Endometrium (tissue), 2 donors: Measurements from ENCODE around the gene LTC4S.

Experiments
- FAIRE-seq: peaks from 2 replicates; lab custom pipeline; 2012; peaks lifted over from hg19 to GRCh38; lab: Jason Lieb, UNC
- donor health status: control.
- donor health status: control.

Gene LTC4S

DNA sequence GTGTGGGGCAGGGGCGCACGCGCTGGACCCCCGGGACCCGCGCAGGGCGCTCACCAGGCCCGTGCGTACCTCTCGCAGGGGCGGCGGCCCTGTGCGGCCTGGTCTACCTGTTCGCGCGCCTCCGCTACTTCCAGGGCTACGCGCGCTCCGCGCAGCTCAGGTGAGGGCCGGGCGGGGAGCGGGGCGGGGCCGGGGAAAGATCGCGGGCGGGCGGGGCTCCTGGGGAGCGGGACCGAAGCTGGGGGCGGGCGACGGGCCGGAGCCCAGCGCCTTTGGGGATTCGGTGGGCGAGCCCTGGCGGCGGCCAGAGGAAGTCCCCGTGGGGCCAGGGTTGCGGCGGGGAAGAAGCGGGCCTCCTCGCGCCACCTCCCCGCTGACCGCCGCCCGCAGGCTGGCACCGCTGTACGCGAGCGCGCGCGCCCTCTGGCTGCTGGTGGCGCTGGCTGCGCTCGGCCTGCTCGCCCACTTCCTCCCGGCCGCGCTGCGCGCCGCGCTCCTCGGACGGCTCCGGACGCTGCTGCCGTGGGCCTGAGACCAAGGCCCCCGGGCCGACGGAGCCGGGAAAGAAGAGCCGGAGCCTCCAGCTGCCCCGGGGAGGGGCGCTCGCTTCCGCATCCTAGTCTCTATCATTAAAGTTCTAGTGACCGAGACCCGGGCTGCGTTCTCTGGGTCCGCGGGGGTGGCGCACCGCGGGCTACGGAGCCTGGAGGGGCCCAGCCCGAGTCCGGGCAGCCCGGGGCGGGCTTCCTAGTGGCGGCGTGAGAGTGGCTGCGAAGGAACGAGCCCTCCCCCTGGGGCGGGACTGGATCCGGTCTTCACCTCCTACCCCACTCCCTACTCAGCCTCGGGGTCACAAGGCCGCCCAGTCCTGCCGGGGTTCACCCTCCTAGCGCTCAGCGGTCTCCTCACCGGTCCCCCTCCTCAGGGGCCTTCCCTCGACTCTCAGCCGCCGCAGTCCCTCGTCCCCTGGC is 2.4 kb downstream of the LTC4S start:
- FAIRE-seq, result no peak

DNA sequence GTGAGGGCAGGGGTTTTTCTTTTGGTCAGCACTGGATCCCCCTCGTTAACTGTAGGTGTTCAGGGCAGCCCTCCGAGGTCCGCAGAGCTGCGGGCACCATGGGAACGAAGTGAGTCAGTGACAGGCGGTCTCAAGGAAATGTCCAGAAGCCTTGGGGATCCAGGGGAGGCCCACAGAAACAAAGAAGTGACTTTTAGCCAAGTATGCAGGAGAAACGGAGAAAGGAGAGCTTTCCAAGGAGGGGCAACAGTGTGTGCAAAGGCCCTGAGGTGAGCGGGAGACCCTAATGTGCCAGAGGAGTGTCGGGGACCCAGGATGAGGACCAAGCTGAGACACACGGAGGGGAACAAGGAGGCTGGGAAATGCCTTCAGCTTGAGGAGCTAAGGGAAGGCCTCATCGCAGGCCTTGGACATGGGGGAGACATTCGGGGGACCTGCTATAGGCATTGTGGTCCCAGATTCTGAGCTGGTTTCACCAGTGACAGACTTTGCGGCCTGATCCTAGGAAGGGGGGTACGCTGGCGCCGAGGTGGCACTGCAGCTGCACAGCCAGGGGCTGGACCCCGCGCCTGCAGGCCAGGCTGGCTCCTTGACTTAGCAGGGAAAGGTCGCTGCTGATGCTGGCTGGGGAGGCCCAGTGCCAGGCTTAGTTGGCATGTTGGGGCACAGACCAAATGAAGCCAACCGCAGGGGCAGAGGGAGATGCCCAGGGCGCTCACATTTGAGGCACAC is 3.3 kb downstream of the LTC4S start:
- FAIRE-seq, result no peak

DNA sequence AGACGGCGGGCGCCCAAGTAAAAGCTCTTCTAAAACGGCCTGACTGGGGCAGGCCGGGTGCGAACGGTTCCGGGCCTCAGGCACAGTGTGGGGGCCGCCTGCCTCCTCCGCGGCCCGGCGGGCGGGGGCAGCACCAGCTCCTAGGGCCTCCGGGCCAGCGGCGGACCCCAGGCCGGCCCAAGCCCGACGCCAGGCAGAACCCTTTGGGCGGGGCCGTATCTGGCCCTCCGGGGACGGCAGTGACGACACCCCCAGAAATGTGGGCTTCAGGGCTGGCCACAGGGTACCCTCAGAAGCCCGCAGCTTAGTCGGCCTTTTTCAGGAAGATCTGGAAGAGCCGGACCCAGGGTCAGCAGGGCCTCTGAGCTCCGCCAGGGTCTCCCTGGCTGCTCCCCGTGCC is 4.0 kb downstream of the LTC4S start:
- no peak for FAIRE-seq

DNA sequence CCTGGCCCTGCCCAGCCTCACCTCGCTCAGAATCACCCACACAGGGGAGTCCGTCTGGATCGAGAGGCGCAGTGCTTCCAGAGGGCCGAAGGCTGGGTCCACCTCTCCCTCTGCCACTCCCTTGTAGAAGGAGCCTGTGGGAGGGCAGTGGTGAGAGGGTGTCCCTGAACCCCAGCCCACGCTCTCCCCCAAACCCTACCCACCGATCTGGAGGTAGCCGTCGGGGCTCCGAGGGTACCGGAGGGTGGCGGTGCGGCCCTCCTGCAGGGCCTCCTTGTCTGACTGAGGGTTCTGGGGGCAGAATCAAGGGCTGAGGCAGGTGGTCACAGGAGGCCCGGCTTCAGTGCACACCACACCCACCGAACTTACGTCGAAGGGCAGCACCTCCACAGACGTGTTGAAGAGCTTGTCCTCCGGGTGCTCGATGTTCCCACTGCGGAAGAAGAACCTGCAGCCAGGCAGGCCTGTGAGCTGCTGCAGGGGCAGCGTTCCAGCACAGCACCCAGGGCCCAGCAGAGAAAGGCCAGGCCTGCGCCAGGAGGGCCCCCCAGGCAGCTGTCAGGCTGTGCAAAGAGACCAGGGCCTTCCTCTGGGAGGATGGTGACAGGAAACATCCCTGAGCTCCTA is 4.5 kb downstream of the LTC4S start:
- no peak for FAIRE-seq

DNA sequence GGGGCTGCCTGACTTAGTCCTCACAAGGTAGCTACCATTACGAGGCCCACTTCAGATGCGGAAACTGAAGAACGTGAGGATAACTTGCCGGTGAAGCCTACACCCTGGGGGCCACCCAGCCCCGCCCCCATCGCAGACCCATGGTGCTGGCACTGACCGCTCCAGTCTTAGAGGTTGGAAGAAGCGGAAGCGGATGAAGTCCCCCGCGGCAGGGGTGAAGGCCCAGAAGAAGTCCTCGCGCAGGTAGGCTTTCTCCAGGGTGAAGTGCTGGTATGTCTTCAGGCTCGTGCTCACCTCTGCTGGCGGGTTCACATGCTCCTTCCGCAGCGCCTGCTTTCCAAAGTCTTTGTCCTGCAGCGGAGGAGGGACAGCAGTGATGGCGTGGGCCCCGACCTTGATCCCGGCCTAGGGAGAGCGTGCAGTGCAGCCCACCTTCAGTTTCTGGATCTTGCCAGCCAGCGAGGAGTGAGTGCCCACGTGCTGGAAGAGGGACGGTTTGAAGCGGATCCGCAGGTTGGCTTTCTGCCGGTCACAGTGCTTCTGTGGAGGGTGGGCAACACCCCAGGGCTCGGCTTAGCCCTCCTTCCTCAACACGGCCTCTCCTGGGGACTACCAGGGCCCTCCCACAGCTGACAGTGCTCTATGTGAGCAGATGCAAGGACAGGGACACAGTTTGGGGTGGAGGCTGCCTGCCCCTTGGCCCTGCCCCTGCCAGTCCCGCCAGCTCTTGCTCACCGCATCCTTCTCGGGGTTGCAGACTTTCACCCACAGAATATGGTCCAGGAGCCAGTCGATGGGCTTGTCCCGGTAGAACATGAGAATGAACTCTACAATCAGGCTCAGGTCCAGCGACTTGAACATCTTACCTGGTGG is 5.2 kb downstream of the LTC4S start:
- no peak for FAIRE-seq

DNA sequence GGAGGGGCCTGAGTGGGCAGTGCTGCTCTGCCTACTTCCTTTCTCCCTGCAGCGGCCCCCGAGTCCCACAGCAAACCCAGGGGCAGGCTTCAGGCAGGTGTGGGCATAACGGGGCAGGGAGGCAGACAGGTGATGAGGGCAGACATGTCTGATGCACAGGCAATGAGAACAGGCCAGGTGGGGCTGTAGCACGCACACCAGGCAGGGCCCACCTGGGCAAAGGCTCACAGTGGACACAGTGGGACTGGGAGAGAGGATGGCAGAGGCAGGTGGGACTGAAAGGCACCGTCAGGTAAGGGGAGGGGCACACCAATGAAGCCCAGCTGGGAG is 5.8 kb downstream of the LTC4S start:
- FAIRE-seq, result no peak

DNA sequence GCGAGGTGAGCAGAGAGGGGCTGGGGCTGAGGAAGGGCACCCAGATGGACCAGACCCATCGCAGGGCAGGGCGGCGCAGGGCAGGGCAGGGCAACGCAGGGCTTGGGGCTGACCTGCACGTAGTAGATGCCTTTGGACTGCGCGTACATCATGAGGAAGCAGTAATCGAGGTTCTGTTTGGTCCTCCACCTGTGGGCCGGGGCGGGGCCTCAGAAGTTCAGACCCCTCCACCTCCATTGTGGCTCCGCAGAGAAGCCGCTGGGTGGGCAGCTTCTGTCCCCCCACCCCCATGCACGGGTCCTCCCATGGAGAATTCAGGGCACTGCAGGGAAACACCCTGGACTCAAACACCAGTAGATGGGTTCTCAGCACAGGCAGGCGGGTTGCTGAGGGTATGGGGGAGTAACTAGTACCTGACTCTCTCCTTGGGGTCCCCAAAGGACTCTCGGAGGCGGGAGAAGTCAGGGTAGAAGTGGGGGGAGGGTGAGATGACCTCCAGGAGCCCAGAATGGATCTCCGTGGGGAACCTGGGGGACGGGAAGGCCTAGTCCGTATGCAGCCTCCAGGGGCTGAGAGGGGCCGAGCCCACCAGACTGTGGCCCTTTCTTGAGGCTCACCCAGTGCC is 6.4 kb downstream of the LTC4S start:
- no peak for FAIRE-seq

DNA sequence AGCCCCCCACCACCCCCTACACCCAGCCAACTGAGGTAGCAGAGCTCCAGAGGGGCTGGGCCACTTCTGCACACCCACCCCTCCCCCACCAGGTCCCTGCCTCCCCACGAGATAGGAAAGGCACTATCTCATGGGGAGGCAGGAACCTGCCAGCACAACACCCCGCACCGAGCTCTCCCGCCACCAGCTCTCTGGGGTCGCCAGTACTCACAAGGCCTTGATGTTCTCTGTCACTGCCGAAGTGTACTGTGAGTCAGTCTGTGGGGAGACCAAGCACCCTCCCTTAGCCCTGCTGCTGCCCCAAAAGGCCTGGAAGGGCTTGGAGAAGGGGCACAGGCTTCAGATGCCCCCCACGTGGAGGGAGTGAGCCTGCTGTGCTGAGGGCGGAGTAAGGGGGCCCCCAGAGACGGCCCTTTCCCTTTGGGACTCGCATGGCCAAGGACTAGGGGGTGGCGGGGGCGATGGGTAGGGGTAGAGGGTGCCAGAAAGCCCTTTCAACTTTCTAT is 7.0 kb downstream of the LTC4S start:
- FAIRE-seq, result no peak

DNA sequence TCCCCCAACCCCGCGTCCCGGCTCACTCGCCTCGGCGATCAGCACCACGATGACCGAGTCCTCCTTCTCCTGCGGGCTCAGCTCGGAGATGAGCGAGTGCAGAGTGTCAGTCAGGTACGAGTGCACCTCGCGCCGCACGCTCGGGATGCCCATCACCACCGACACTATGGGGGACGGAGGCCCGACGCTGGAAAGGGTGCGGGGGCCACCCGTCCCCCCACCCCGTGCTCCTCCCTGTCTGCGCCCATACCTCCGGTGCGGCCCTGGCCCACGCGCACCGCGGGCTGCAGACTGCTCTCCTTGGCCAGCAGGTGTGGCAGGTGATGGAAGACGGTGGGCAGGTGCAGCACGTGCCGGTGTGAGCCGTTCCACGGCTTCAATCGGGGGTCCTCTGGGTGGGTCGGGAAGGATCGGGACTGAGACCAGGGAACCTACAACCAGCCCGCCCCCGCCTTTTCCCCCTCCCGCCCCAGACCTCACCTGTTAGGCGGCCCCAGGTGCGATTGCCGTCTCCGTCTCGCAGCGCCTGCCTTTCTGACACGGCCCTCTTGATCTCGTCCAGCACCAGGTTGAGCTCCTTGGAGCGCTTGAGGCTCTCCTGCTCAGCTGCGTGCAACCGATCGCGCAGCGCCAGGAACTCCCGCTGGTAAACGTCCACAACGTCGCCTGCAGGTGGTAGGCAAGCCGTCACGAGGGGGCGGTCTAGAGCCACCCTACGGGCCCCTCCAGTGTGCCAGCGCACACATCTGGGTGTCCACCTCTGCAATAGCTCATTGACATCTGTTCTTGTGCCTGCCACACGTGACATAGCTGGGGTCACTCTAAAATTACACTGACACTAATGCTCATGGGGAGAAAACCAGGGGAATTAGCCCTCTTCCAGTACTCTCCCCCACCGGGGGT is 7.8 kb downstream of the LTC4S start:
- FAIRE-seq, result no peak

DNA sequence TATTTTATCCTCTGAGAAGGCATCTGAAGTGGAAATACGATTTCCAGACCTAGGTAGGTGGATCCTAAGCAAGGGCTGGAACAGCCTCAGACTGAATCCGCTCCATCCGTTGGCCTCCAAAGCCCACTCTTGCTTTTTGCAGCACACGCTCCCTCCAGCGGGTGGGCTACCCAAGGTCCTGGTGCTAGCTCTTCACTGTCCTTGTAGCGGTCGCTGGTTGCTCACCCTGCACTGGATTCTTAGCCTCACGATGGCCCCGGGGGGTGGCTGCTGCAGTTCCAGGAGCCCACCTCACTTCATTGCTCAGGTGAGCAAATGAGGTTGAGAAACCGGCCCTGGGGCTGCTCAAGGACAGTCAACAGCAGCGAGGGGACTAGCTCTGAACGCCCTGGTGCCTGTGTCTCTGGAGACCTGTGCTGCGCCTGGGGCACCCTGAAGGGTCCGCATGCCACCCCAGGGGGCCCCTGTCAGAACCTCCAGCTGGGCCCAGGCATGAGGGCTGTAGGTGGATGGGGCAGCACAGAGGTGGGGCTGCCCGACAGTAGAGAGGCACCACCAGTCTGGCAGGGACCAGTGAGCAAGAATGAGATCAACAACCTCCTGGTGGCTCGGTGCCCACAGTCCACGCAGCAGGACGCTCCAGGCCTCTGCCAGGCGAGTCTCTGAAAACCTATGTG is 8.6 kb downstream of the LTC4S start:
- no peak for FAIRE-seq

DNA sequence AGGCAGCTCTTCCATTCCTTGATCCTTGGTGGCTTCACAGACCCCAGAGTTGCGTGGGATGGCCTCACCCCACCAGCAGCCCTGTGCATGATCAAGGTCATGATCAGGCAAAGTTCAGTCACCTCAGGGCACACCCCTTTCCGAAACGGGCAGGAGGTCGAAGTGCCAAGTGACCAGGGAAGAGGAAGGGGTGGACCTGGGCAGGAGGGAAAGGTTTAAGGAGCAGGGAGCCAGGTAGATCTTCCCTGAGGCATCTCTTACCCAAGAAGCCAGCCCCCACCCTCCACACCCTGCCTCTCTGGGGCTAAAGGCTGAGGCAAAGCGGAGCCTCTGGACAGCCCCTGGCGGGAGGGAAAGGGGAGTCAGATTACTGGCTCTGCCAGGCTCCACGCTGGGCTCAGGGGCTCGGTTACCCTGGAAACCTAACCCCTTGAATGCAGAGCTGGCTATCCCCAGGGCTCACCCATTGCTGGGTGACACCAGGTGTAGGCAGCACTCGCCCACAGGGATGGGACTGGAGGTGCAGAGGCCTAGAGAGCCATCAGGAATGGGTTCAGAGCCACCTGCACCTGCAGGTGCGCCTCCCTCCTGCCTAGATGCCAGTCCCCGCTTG is 9.3 kb downstream of the LTC4S start:
- FAIRE-seq, result no peak

DNA sequence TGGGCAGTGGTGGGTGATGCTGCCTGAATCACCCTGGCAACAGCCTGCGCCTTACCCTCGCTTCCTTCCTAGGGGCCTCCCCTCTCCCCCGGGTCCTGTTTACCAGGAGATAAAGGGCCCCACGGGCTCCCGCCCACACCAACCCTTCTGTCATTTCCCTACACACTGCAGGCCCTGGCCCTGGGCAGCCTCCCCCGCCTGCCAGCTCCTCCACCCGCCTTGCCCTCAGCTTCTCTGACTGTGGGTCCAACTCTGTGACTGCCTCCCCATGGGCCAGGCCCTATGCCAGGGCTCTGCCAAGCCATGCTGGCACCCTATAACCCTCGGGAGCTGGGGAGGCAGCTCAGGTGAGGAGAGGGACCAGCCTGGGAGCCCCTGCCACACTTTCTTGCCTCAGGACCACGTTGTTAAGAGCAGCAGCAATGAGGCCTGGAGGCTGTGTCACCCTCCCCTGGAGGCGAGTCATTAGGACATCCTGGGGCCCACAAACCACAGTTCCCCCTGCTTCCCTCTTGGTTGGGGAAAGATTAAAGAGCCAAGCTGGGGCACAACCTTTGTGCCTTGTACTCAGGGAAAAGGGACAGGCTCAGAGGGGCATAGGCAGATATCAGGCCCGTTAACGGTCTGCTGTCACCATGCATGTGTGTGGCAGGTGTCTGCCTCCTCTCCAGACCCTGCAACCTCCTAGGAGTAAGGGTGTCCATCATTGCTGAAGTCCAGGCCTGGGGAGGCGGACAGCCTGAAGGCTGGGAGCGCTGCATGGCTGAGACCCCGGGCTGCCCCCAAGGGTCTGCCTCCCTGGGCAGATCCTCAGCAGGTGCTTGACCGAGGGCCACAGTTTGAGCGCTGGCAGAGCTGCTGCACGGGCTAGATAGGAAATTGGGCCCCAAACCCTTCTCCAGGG is 10.1 kb downstream of the LTC4S start:
- FAIRE-seq, result no peak

DNA sequence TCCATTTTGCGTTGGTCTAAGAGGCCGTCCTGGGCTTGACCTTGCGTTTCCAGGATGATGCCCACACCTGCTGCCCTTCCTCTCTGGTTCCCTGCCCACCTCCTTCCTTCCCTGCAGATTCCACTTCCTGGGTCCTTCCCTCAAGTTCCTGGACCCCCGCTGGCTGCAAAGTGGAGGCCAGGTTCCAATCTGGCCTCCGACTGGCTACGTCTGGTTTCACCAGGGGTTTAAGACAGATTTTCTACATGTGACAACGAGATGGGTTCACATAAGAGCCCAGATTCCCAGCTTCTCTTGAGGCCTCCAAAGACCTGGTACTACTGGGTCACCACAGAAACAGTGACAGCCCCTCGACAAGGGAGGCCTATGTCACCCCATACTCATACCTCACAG is 10.8 kb downstream of the LTC4S start:
- no peak for FAIRE-seq

DNA sequence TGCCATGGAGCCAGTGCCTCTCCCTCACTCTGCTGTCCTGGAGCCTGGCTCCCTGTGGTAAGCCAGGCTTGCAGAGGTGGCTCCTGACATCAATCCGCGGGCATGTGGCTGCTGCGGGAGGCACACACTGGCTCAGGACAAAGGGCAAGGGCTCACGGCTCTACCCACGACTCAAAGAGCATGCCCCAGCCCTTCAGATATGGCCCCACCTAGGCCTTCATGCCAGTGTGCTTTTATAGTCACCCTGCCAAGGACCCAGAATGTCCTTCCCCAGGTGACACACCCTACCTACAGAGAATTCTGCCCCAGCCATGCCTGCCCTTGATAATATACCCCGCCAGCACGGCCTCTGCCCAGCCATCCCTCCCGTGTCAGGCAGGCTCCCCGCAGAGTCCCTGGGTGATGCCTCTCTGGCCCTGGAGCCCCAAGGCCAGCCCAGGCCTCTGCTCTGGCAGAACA is 11.3 kb downstream of the LTC4S start:
- FAIRE-seq, result no peak

DNA sequence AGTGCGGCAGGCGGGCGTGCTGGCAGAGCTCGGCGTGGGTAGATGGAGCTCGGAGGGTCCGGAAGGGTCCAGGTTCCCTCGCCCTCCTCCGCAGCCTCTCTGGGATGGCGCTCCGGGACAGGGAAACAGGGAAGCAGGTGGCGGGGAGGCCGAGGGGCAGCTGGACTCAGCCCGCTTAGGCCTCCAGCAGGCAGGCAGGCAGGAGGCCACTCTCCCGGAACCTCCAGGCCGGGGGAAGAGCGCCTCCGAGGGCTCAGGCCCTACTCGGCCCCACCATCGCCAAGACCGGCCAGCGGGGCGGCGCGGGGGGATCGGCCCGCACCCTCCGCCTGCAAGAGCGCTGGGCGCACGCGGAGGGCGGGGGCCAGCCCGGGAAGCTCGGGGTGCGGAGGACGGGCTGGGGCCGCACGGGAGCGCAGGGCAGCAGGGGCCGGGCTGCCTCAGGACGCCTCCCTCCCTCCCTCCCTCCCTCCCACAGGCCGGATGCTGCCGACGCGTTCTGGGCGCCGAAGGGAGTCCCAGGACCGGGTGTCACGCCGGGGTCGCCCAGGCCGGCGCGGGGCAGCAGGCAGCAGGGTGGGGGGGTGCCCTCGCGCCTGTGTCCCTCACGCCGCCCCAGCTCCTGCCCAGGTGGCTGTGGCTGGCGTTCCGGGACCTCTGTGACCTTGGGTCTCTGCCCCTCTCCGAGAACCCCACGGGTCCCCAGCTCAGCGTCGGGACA is 11.9 kb downstream of the LTC4S start:
- FAIRE-seq, result no peak

DNA sequence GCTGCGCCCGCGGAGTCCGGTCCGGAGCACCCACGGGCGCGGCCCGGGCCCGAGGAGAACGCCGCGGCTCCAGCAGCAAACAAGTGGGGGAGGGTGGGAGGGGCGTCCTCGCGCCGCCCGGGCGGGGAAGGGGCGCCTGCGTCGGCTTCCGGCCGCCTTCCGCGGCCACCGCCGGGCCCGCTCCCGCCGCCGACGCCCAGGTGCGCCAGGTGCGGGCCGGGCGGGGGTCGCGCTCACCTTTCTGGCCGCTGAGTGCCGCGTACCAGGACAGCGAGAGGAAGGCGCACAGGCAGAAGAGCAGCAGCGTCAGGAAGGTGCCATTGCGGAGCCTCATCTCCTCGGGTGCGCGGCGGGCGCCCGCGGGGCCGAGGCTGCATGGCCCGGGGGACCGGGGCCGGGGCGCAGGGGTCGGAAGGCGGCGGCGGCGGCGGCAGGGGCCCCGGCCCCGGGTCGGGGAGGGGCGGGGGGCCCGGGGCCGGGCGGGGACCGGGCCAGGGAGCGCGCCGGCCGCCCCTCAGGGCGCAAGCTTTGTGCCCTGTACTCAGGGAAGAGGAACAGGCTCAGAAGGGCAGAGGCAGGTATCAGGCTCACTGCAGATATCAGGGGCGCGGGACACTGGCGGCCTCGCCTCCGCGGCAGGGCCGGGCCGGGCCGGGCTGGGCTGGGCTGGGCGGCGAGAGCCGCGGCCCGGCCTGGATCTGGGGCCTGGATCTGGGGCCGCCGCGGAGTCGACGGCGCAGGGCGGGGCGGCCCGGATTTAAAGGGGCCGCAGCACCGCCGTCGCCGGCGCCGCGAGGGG is 12.7 kb downstream of the LTC4S start, which contains the start of gene MGAT4B:
Gene MGAT4B, minus strand, starts transcription at position 617 of the 799 bp plus-strand sequence. Its CDS starts 283 bp downstream, at position 334.
- FAIRE-seq, result no peak
